GM18511 (cell line): ENCODE data around the gene PRAMEF4.
"Not testable (repeated sequence)": the region's sequence is repeated elsewhere in the genome, so short reads cannot be mapped to it uniquely, and the experiment has no call there.

Experiments
- ATAC-seq: cut with Tn5 transposase; IDR thresholded peaks from one replicate; pipeline ENCODE4 v1.9.1; 2021; ENCODE audit warnings: mild to moderate bottlenecking, moderate library complexity; ENCODE audit not compliant: unreplicated experiment

Gene PRAMEF4

DNA sequence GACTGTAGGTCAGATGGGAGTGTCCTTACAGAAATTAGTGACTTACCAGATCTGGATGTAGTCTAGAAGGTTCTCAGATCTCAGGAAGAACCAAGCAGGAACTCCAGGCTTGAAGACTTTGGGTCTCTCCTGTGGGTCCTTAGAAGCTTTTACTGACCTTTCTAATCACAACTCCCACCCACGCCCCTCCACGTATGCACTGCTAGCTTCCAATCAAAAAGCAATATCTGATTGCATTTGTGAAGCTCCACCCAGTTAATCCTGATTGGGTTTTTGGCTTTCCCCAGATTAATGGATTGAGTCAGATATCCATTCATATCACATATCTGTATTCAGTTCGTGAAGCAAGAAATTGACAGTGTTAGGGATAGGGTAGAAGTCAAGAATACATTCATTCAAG lies at the start of gene PRAMEF4:
Gene PRAMEF4, minus strand, starts transcription at position 101 of the 400 bp plus-strand sequence. CDS start 2,807 bp downstream, outside the sequence.
- not testable (repeated sequence) for ATAC-seq

- not testable (repeated sequence) for ATAC-seq
Measured at GRCh38 chr1:12924368-12924767, 38.4 kb upstream of the PRAMEF4 start.

GRCh38 chr1:12921749-12922148 lies 35.7 kb upstream of the PRAMEF4 start:
- ATAC-seq = not testable (repeated sequence)

GRCh38 chr1:12916310-12916709 lies 30.3 kb upstream of the PRAMEF4 start, which contains the start of gene PRAMEF7:
Gene PRAMEF7, plus strand, starts transcription at chr1:12916610. Its CDS starts 1,083 bp downstream, at chr1:12917693.
- not testable (repeated sequence) for ATAC-seq

GRCh38 chr1:12903793-12904572 lies 18.0 kb upstream of the PRAMEF4 start:
- ATAC-seq = not testable (repeated sequence)

DNA sequence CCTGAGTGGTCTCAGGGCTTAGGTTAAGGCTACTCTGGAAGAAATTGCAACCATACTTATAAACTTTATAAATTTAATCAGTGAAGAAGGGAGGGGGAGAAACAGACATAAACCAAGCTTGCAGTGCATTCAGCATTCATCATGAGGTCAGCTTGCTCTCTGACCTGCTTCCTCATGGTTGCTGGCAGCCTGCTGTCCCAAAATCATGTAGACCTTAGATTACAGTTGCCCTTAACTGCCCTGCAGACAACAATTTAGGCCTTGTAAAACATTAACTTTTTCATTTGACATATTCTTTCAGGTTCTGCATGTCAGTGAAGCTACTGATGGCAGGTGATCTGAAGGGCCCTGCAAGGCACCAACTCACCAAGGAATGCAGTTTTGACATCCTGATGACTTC lies 13.2 kb upstream of the PRAMEF4 start:
- not testable (repeated sequence) for ATAC-seq

DNA sequence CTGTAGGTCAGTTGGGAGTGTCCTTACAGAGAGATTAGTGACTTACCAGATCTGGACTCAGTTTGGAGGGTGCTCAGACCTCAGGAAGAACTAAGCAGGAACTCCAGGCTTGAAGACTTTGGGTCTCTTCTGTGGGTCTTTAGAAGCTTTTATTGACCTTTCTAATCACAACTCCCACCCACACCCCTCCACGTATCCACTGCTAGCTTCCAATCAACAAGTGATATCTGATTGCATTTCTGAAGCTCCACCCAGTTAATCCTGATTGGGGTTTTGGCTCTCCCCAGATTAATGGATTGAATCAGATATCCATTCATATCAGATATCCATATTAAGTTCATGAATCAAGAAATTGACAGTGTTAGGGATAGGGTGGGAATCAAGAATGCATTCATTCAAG lies 12.2 kb upstream of the PRAMEF4 start, which contains the start of gene PRAMEF10:
Gene PRAMEF10, minus strand, starts transcription at position 101 of the 400 bp plus-strand sequence. CDS start 2,423 bp downstream, outside the sequence.
- ATAC-seq = not testable (repeated sequence)

- ATAC-seq = not testable (repeated sequence)
Measured at GRCh38 chr1:12878453-12878852, 7.5 kb downstream of the PRAMEF4 start.

DNA sequence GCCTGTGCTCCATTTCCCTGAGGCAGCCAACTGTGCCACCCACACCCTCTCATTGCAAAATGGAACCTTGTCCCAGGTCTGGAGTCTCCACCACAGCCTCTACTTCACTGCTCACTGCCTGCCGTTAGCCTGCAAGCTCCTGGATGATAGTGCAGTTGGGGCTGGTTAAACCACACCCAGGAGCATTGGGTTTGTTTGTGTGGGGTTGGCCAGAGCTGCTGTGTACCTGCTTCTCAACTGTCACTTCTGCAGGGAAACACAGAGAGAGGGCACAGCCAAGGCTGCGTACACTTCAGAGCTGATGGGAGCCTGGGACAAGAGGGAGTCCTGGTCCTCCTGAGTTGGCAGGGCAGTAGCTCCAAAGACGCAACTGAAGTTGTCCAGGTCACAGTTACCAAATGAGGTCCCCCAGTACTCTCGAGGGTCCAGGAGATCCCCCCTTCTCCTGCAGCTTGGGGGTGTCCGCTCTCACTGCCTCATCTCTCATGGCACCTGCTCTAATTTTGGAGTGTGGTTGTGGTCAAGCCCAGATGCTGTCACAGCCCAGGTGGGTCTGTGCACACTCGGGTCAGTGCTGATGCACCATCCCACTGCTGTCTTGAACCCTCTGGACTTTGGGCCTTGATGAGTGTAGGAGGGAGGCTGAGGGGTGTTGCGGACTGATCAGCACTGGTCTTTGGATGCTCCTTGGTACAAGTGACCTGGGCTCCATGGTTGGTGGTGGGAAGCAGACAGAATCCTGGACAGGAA lies 22.7 kb downstream of the PRAMEF4 start:
- ATAC-seq = not testable (repeated sequence)

DNA sequence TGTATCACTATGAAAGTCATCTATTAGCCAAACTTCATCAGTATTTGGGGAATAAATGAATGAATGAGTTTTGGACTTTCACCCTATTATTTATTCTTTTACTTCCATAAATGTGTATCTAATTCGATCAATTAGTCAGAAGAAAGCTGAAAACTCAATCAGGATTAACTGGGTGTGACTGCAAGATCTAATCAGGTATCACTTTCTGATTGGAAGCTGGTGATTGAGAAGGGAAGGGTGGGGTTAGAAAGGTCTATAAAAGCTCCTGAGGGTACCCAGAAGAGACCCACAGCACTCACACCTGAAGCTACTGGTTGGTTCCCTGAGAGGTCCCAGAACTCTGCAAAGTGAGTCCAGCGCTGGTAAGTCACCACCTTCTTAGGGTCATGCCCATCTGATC lies 29.2 kb downstream of the PRAMEF4 start, which contains the start of gene PRAMEF2:
Gene PRAMEF2, plus strand, starts transcription at position 301 of the 400 bp plus-strand sequence. CDS start 1,924 bp downstream, outside the sequence.
- not testable (repeated sequence) for ATAC-seq

- no peak for ATAC-seq
Measured at GRCh38 chr1:12851779-12852178, 34.2 kb downstream of the PRAMEF4 start.

- not testable (repeated sequence) for ATAC-seq
Measured at GRCh38 chr1:12848620-12849019, 37.4 kb downstream of the PRAMEF4 start, which contains the start of gene HNRNPCL1. Gene HNRNPCL1, minus strand, starts transcription at chr1:12848720. Its CDS starts 431 bp downstream, at chr1:12848289.

DNA sequence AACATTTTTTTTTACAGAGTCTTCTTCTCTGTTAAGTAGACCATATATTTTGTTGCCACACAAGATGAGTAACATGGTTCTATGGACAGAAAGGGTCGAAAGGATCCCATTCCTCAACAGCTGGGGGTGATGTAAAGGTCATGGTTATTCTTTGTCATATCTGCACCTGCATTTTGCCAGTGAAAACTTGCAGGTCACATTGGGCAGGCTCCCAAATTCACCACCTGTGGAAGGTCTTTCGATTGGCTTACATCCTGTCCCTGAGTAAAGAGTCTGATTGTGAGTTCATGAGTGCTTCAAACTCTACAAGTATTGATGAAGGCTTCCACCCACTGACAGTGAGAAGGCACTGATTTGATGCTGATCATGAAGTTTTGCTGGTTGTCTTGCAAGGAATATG lies 52.8 kb downstream of the PRAMEF4 start:
- ATAC-seq = not testable (repeated sequence)

DNA sequence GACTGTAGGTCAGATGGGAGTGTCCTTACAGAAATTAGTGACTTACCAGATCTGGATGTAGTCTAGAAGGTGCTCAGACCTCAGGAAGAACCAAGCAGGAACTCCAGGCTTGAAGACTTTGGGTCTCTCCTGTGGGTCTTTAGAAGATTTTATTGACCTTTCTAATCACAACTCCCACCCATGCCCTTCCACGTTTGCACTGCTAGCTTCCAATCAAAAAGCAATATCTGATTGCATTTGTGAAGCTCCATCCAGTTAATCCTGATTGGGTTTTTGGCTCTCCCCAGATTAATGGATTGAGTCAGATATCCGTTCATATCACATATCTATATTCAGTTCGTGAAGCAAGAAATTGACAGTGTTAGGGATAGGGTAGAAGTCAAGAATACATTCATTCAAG lies 54.7 kb downstream of the PRAMEF4 start, which contains the start of gene PRAMEF11:
Gene PRAMEF11, minus strand, starts transcription at position 101 of the 400 bp plus-strand sequence. CDS start 2,621 bp downstream, outside the sequence.
- ATAC-seq = not testable (repeated sequence)
